Adrenal gland (tissue), 12 donors: ENCODE data around the gene ZMYND10. TPM values are rescaled to one million over a fixed set of nuclear protein-coding genes. Genes with fewer than 3 reads are reported as not detected.

Experiments used
- DNase-seq, 7 donors: peaks; one replicate each; pipeline ENCODE4 v3.0.0-alpha.2; 2019 to 2020
- H3K27ac ChIP-seq, 5 donors: fragments of 200-600 bp; sonication (generic) in 4 of 5; 1 replicate in 3 of 5; 2 replicates in 2 of 5; pipeline versions ENCODE4 v1.5.1 to v1.8.0; 2016 to 2020; ENCODE audit warnings: mild to moderate bottlenecking in 1 of 5
- H3K27me3 ChIP-seq: fragments of 200-600 bp; 2 replicates; pipeline ENCODE4 v1.8.0; 2021
- H3K36me3 ChIP-seq, 2 donors: fragments of 200-600 bp; replicated peaks in 1 of 2; 1 replicate in 1 of 2; 2 replicates in 1 of 2; pipeline versions ENCODE4 v1.5.1 to v1.8.0; 2018 to 2022
- H3K4me1 ChIP-seq, 2 donors: fragments of 200-600 bp; replicated peaks in 1 of 2; 1 replicate in 1 of 2; 2 replicates in 1 of 2; pipeline versions ENCODE4 v1.5.1 to v1.8.0; 2018 to 2021
- H3K4me3 ChIP-seq, 4 donors: fragments of 200-600 bp; sonication (generic) in 3 of 4; one replicate each; pipeline ENCODE4 v1.5.1; 2016 to 2018
- H3K9me3 ChIP-seq, 3 donors: fragments of 200-600 bp; sonication (generic) in 1 of 3; replicated peaks in 1 of 3; 1 replicate in 2 of 3; 2 replicates in 1 of 3; pipeline versions ENCODE4 v1.5.1 to v1.8.0; 2016 to 2021
- POLR2A ChIP-seq, 2 donors: fragments of 450-650 bp; IDR thresholded peaks; one replicate each; pipeline ENCODE4 v1.6.1; 2017; ENCODE audit warnings: antibody characterized with exemption in 2 of 2, mild to moderate bottlenecking in 2 of 2, moderate library complexity in 1 of 2
- WGBS, 4 donors: extraction: QIAGEN DNeasy Blood & Tissue Kit in 2 of 4; methylation state at CpG; one replicate each; pipeline versions ENCODE4 v1.1.5 to v1.1.7; 2013 to 2017; 5-methylcytosine and 5-hydroxymethylcytosine counted together
- intact Hi-C, 2 donors: fragments of 100-400 bp; cut with DNase I; formaldehyde crosslinking; loops; one replicate each; pipeline versions ENCODE4 v1.14.1 to v1.15.0; 2022 to 2023
- polyA plus RNA-seq, 3 donors: library from polyadenylated mRNA; stranded (reverse); fragments of 200-250 nt in 2 of 3; fragments of 350-450 nt in 1 of 3; fragmentation: Illumina TruSeq in 1 of 3; extraction: RNeasy Lipid Tissue Mini Kit (QIAGEN cat#74804) in 1 of 3; gene quantifications; one replicate each; pipeline ENCODE4 v1.2.3, GENCODE V29; 2013 to 2014
- total RNA-seq, 9 donors: library from RNA; depleted of rRNA in 4 of 9; stranded (reverse); fragments of >200 nt in 4 of 9; fragments of 120-200 nt in 1 of 9; fragmentation: NEBNext Ultra II Directional in 1 of 9; extraction: Animal tissue kit (Norgen Biotek cat#: 25700) in 1 of 9; gene quantifications; one replicate each; pipeline versions ENCODE4 v1.1.0 to v1.2.4, GENCODE V29; 2013 to 2023
- TF ChIP-seq, protein P1 (sequence below), 6 experiments: fragments of 450-650 bp in 4 of 6; fragments of 200-600 bp in 2 of 6; sonication (generic) in 1 of 6; IDR thresholded peaks; 1 replicate in 5 of 6; 2 replicates in 1 of 6; pipeline versions ENCODE4 v1.5.1 to v1.8.0; 2016 to 2021; ENCODE audit warnings: antibody characterized with exemption in 6 of 6, mild to moderate bottlenecking in 2 of 6, moderate library complexity in 1 of 6
- donor health status: healthy with polysubstance abuse.
- donor health status: Bipolar disorder and iron deficiency.
- donor health status: DM: yes; HTN: yes; CAD: no.
- donor health status: DM: no; HTN: no; CAD: no.
- donor health status: DM: no; HTN: no; CAD: no.
- donor health status: DM: yes; HTN: yes; CAD: no.

The ZMYND10 gene
- total and polyA plus RNA-seq, 12 donors: 0.11 to 1.9 (median 0.51) TPM; not detected in 4

DNA sequence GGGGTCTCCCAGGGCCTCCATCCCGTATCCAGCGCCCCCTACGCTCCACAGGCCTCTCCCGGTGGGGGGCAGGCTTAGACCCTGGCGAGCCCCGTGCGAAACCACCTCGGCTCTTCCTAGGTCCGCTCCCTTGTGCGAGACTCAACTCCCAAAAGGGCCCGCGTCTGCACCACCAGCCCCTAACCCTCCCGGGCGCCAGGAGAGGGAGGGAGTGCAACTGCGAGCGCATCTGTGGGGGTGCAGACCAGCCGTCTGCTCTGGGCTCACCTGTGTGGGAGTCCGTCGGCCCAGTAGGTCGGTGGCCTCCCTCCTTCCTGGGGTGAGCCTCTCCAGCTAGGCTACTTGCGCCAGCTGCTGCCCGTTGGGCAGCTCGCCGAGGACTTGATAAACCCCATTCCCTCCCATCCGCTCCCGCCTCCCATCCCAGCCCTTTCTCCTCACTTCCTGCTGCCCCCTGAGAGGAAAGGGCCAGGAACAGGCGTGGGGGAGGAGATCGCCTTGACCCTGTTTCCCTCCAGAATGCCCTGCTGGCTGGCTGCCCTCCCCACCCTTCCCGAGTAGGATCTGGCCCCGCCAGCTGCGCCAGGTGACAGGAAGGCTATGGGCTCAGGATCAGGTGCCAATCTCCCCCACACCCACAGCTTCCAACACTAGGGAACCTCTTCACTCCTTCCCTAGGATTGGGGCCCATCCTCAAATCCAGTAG, 23.0 kb downstream of the ZMYND10 start, which contains the start of gene HYAL2:
HYAL2 (minus strand) TSS at position 360 of the 706 bp plus-strand sequence. CDS start 2,256 bp downstream, outside the sequence.
- intact Hi-C loops: loop anchor here in 1 of 2 donors (5.0 kb wide), 1 partner anchor 50 kb away; no protein-coding TSS in a partner anchor
- Histone ChIP-seq H3K4me1 (peaks cover 41 to 71% of the 10 kb centered on the region in 2 donors), H3K27ac (peak within 1 kb of the TSS; percentile 83 to 98 (median 94)), H3K4me3 (peak within 1 kb of the TSS; percentile 25 to 96 (median 62)), H3K9me3 (no peaks in the 10 kb centered on the region), H3K27me3 (no peaks in the 10 kb centered on the region), H3K36me3 (peaks cover 0 to 34% of the 10 kb centered on the region in 2 donors)
- peak; percentile 70 to 85 (median 73) for DNase-seq
- WGBS, 4 donors: 20 to 28% (median 25%) methylated on average over 18 to 31 of the region's 31 CpGs
- peak in 1 of 2 donors; percentile 34 for TF ChIP-seq POLR2A (IDR thresholded peaks at IDR 0.05)
- TF ChIP-seq, protein P1, sequence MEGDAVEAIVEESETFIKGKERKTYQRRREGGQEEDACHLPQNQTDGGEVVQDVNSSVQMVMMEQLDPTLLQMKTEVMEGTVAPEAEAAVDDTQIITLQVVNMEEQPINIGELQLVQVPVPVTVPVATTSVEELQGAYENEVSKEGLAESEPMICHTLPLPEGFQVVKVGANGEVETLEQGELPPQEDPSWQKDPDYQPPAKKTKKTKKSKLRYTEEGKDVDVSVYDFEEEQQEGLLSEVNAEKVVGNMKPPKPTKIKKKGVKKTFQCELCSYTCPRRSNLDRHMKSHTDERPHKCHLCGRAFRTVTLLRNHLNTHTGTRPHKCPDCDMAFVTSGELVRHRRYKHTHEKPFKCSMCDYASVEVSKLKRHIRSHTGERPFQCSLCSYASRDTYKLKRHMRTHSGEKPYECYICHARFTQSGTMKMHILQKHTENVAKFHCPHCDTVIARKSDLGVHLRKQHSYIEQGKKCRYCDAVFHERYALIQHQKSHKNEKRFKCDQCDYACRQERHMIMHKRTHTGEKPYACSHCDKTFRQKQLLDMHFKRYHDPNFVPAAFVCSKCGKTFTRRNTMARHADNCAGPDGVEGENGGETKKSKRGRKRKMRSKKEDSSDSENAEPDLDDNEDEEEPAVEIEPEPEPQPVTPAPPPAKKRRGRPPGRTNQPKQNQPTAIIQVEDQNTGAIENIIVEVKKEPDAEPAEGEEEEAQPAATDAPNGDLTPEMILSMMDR (IDR thresholded peaks at IDR 0.05): peak in 1 of 6 experiments; percentile 1

DNA sequence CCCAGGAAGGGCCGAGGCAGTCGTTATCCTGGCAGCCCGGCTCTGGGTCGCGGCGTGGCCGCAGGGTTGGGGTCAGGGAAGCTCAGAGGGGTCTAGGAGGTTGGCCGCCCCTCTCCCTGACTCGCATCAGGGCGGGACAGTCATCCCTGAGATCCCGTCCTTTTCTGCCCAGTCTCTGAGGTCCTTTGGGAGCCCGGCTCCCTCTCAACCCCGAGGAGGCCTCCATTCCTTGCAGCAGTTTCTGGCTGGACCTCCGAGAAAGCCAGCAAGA, 23.5 kb downstream of the ZMYND10 start:
- Histone ChIP-seq H3K36me3 (peaks cover 0 to 38% of the 10 kb centered on the region in 2 donors), H3K4me3 (peak overlapping the region in 2 of 4 donors; percentile 71 to 96), H3K27ac (peak overlapping the region; percentile 35 to 98 (median 94)), H3K4me1 (peaks cover 41 to 71% of the 10 kb centered on the region in 2 donors), H3K27me3 (no peaks in the 10 kb centered on the region), H3K9me3 (no peaks in the 10 kb centered on the region)
- TF ChIP-seq, protein P1 (IDR thresholded peaks at IDR 0.05): no peak
- TF ChIP-seq POLR2A (IDR thresholded peaks at IDR 0.05): no peak
- WGBS, 4 donors: 17 to 39% (median 29%) methylated on average over 4 to 14 of the region's 14 CpGs
- DNase-seq: no peak
- intact Hi-C loops: loop anchor here in 1 of 2 donors (5.0 kb wide), 1 partner anchor 50 kb away; no protein-coding TSS in a partner anchor

DNA sequence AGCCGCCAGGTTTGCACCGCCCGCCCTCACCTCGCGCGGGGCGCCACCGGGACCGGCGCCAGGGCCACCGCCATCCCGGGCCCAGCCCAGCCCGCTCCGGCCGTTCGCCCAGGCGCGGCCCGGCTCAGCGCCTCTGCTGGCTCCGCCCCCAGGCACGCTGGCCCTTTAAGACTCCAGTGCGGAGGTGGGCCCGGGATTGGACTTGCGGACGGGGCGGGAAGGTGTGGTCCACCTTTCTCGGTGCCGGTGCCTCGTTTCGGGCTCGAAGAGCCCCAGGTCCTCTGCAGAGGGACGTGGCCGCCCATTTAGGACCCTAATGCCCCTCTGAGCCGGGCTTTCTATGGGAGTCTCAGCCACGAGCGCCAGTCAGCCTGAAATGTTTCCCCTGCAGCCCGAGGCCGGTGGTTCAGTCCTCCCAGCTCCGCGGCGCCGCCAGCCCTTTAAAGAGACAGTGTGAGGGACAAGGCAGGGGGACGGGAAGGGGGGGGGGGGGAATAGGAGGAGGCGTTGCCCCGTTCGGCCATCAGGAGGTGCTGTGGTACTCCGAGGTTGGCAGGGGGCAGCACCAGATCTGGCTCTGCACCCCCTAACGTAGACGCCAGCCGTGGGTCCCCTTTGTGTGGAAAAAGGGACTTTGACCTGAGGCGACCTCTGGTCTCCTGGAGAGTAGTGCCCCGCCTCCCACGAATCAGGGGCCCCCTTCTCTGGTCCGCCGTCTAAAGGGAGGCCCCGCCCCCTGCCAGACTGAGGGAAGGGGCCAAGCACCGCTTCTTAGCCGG, 24.0 kb downstream of the ZMYND10 start:
- H3K4me3 ChIP-seq: peak overlapping the region; percentile 25 to 96 (median 62)
- H3K27me3 ChIP-seq: no peaks in the 10 kb centered on the region
- intact Hi-C loops: loop anchor here in 1 of 2 donors (5.0 kb wide), 1 partner anchor 49 kb away; no protein-coding TSS in a partner anchor
- TF ChIP-seq, protein P1 (IDR thresholded peaks at IDR 0.05): peak; percentile 20 to 66 (median 32)
- peak; percentile 36 to 69 for TF ChIP-seq POLR2A (IDR thresholded peaks at IDR 0.05)
- DNase-seq: peak; percentile 89 to 94 (median 91)
- 1% methylated on average over 47 to 59 of the region's 59 CpGs; no CpG with 5 or more reads in 1 of the 4 donors for WGBS, 4 donors
- H3K9me3 ChIP-seq: no peaks in the 10 kb centered on the region
- H3K4me1 ChIP-seq: peaks cover 44 to 73% of the 10 kb centered on the region in 2 donors
- peaks cover 0 to 39% of the 10 kb centered on the region in 2 donors for H3K36me3 ChIP-seq
- peak overlapping the region; percentile 83 to 98 (median 94) for H3K27ac ChIP-seq

DNA sequence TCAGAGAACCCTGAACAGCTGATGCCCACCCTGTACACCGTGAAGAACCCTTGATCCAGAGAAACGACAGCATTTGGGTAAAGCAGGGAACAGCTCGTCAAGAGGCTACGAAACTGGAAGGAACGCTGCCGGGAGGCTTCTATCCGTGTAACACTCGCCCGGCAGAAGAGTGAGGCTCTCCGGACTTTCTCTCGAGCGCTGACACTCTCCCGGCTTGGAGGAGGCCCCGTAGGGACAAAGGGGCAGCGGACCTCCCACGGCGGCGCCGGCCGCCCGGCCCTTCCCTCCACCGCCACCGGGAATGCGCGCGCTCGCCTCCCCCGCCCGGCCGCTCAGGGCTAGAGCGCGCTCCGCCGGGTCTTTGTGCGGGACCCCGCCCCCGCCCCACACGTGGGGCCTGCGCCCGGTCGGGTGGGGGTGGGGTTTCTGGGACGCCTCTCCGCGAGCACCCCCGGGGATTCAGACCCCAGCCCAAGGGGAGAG, 24.6 kb downstream of the ZMYND10 start:
- 0% methylated on average over 11 to 45 of the region's 45 CpGs for WGBS, 4 donors
- H3K36me3 ChIP-seq: peaks cover 0 to 37% of the 10 kb centered on the region in 2 donors

More for the DNA sequence above, 24.6 kb downstream of the ZMYND10 start:
- DNase-seq: peak in 5 of 7 donors; percentile 64 to 84 (median 80)
- peak overlapping the region; percentile 25 to 96 (median 62) for H3K4me3 ChIP-seq
- peaks cover 45 to 75% of the 10 kb centered on the region in 2 donors for H3K4me1 ChIP-seq
- no peaks in the 10 kb centered on the region for H3K27me3 ChIP-seq
- no peak for TF ChIP-seq POLR2A (IDR thresholded peaks at IDR 0.05)
- TF ChIP-seq, protein P1 (IDR thresholded peaks at IDR 0.05): no peak
- peak overlapping the region; percentile 83 to 98 (median 94) for H3K27ac ChIP-seq
- H3K9me3 ChIP-seq: no peaks in the 10 kb centered on the region
- intact Hi-C loops: loop anchor here in 1 of 2 donors (5.0 kb wide), 1 partner anchor 49 kb away; no protein-coding TSS in a partner anchor
